GM10847 (cell line): ENCODE data around the gene C10orf90.

Source experiments
- POLR2A ChIP-seq: IDR thresholded peaks from 2 replicates; pipeline ENCODE4 v1.6.1; 2011; ENCODE audit not compliant: insufficient read length; ENCODE audit errors: extremely low read depth

The C10orf90 gene

GRCh38 chr10:126501828-126502227, 168.7 kb downstream of the C10orf90 start:
- no peak for TF ChIP-seq POLR2A

DNA sequence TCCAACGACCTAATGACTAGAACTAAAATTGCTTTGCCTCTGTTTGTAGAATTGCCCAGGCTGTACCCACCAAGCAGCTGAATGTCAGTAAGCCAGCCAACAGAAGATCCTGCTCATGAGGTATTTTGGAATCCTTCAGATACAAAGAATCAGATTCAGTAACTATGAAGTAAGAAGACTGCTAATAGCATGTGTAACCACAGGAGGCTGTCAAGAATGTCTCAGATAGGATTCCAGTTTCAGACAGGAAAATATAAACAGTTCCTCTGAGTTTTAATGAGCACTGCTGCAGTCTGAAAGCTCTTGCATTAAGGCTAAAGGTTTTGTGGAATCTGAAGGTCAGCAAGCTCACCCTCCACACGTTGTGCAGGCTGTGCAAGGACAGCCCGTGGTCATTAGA, 169.6 kb downstream of the C10orf90 start:
- no peak for TF ChIP-seq POLR2A

DNA sequence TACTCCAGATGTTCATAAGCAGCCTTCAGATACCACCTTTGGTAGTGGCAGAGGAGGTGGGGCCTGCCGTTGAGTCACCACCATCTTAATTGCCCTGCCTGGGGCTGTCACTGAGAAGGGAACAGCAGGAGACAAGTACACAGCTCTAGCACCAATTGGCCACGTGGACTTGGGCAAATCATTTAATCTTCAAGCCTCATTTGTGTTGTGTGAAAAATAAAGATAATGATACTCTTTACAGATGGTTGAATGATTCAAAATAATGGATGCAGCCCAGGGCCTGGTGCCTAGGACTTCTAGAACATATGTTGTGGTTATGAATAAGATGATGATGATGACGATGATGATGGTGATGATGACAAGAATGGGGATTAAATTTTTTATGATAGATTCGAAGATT, 170.3 kb downstream of the C10orf90 start:
- no peak for TF ChIP-seq POLR2A

- TF ChIP-seq POLR2A = no peak
Observed at GRCh38 chr10:126499744-126500143, 170.7 kb downstream of the C10orf90 start.

DNA sequence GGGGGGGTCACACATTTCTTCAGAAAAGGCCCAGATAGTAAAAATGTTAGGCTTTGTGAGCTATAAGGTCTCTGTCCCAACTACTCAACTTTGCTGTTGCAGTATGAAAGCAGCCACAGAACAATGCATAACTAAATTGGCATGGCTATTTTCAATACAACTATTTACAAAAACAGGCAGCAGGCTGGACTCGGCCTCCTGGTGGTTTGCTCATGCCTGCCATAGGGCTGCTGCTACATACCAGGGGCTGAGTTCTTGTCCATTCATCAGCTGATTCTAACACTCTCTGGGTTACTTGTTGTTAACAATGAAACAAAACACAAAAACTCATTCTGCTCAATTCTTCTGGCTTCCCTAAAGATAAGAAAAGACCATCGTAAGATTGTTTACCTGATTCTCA, 172.8 kb downstream of the C10orf90 start:
- TF ChIP-seq POLR2A = no peak

DNA sequence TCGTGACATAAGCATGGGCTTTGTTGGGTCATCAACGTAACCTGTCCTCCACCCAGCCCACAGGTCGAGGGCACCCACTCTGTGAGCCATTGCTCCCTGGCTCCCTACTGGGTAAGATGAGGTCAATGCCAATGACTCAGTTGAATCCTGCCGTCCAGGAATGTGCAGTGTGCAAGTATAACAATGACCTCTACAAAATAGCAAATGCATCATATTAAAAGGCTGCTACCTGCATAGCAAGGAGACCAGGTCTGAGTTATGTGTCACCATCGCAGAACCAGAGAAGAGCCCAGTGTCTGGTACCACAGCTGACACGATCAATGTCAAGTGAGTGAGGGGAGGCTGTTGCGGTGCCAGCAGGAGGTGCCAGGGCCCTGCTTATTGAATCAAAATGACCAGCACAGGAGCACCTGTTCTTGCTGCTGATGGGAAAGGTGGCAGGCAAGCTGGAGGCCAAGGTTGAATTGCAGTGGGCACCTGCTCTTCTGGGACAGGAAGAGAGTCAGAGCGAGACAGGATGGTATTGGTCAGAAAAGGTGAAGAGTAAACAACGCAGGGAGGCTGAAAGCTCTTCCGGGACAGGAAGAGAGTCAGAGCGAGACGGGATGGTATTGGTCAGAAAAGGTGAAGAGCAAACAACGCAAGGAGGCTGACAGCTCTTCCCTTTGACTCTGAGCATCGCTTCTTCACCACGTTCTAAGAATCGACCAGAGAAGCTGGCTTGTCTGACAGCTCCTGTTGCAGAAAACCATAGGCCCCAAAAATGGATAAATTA, 173.5 kb downstream of the C10orf90 start:
- TF ChIP-seq POLR2A = no peak

GRCh38 chr10:126491476-126491875, 179.0 kb downstream of the C10orf90 start:
- TF ChIP-seq POLR2A = no peak

DNA sequence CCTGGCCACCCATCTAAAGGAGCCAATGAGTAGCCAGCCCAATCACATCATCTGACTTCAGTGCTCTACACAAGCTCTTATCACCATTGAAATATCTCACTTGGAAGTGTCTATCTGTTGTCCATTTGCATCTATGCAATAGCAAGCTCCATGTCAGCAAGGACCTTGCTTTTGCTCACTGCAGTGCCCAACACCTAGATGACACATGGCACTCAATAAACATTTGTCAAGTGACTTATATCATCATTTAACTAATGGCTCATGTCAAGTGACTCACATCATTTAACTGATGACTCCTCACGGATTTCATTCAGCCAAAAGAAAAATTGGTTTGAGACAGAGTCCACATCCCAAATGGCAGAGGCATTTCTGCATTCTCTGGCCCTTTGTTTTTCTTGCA, 189.3 kb downstream of the C10orf90 start:
- TF ChIP-seq POLR2A = no peak

- no peak for TF ChIP-seq POLR2A
Observed at GRCh38 chr10:126480648-126481047, 189.8 kb downstream of the C10orf90 start.

GRCh38 chr10:126479280-126479895, 191.1 kb downstream of the C10orf90 start:
- TF ChIP-seq POLR2A = no peak

DNA sequence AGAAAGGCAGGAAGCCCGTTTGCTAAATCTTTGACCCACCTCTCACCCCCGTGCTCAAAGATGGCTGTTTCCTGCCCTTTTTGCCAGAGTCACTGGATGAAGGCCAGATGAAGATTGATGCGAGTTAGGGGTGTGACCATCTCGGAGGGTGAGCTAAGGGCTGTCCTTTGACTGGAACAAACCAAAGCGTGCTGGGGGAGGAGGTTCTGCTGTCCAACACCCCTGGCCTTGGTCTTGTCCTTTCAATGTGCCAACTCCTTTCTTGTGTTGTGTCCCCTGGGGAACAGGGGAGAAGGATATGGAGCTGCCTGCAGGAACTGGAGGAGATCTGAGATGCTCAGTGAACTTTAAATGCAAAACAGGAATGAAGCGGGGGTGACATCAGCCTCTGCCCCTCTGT, 191.9 kb downstream of the C10orf90 start:
- no peak for TF ChIP-seq POLR2A

DNA sequence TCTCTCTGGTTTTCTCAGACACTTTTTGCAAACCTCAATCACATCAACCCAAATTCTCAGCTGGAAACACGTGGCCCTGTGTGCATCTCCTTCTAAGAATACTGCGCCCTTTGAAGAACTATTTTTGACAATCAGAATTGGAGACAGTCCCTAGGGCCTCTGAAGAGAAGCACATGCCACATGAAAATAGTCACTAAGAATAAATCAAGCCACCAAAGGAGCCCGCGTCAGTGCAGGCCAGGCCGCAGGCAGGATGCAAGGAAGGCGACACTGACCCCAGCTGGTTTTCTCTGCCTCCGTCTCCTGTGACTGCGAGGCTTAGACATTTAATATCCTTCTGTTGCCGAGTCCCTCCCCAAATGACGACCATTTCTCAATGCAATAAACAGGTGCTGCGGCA, 194.2 kb downstream of the C10orf90 start:
- TF ChIP-seq POLR2A = no peak

- TF ChIP-seq POLR2A = no peak
Observed at GRCh38 chr10:126475074-126475691, 195.3 kb downstream of the C10orf90 start.

GRCh38 chr10:126474031-126474430, 196.5 kb downstream of the C10orf90 start:
- TF ChIP-seq POLR2A = no peak

- TF ChIP-seq POLR2A = no peak
Observed at GRCh38 chr10:126470991-126471390, 199.5 kb downstream of the C10orf90 start.

DNA sequence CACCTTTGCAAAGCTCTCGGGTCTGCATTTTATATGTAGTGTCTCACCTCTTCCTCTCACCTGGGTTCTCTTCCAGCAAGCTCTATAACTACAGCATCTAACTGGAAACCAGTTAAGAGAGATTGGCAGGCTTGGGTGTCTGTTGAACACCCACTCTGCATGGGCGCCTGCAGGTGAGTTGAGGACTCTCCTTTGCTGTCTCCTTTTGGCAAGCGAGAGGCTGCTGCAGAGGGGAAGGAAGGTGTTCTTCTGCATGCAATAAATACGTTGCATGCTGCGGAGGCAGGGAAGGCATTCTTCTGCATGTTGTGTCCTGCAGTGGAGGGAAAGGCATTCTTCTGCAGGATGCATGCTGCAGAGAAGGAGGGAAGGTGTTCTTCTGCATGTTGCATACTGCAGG, 200.8 kb downstream of the C10orf90 start:
- TF ChIP-seq POLR2A = no peak

GRCh38 chr10:126468876-126469643, 201.4 kb downstream of the C10orf90 start:
- no peak for TF ChIP-seq POLR2A
